Vagina (tissue), 2 donors: ENCODE measurements around the gene TEC.

Source experiments
- POLR2A ChIP-seq, 2 donors: fragments of 450-650 bp; IDR thresholded peaks; one replicate each; pipeline ENCODE4 v1.6.1; 2017; ENCODE audit warnings: antibody characterized with exemption in 2 of 2, mild to moderate bottlenecking in 2 of 2, moderate library complexity in 2 of 2
- POLR2AphosphoS5 ChIP-seq, 2 donors: sonication (generic); formaldehyde crosslinking; IDR thresholded peaks; one replicate each; pipeline ENCODE4 v1.9.0; 2017; ENCODE audit warnings: antibody characterized with exemption in 2 of 2, mild to moderate bottlenecking in 2 of 2, low read depth in 1 of 2; ENCODE audit not compliant: insufficient read depth in 1 of 2
- TF ChIP-seq, protein P1 (sequence below), 3 experiments: fragments of 450-650 bp in 2 of 3; fragments of 200-600 bp in 1 of 3; sonication (generic) in 1 of 3; IDR thresholded peaks; one replicate each; pipeline ENCODE4 v1.5.1; 2017 to 2019; ENCODE audit warnings: antibody characterized with exemption in 3 of 3, mild to moderate bottlenecking in 2 of 3, moderate library complexity in 2 of 3

DNA sequence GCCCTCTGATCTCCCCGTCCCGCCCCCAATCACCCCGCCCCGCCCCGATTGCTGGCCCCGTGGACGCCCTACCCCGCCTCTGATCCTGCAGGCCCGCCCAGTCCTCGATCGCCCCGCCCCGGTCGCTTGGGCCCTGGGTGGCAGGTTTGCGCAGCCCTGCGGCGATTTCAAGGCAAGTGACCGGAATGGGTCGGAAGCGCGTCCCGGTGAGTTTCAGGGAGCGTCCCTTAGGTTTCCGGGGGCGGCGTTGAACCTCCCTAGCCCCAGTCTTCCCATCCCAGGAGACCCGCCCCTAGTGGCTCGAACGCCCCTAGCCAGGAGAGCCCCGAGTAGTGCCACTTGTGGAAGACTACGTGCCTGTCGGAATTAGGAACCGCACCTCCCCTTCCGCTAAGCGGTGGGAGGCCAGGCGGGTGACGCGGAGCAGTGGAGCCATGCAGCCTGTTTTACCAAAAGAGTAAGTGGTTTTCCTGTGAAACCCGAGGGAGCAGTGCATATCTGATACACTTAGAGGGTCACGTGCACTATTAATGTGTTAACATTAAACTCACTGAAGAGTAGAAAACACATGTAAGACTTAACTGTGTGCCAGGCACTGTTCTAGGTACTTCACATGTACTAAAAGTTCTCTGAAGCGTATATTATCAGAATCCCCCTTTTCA, 354 bp upstream of the TEC start:
- TF ChIP-seq POLR2A (IDR thresholded peaks at IDR 0.05): no peak
- TF ChIP-seq, protein P1, sequence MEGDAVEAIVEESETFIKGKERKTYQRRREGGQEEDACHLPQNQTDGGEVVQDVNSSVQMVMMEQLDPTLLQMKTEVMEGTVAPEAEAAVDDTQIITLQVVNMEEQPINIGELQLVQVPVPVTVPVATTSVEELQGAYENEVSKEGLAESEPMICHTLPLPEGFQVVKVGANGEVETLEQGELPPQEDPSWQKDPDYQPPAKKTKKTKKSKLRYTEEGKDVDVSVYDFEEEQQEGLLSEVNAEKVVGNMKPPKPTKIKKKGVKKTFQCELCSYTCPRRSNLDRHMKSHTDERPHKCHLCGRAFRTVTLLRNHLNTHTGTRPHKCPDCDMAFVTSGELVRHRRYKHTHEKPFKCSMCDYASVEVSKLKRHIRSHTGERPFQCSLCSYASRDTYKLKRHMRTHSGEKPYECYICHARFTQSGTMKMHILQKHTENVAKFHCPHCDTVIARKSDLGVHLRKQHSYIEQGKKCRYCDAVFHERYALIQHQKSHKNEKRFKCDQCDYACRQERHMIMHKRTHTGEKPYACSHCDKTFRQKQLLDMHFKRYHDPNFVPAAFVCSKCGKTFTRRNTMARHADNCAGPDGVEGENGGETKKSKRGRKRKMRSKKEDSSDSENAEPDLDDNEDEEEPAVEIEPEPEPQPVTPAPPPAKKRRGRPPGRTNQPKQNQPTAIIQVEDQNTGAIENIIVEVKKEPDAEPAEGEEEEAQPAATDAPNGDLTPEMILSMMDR (IDR thresholded peaks at IDR 0.05): no peak
- no peak for TF ChIP-seq POLR2AphosphoS5 (IDR thresholded peaks at IDR 0.05; ENCODE audit: insufficient read depth in 1 of 2, low read depth in 1 of 2)
